Glutamatergic neuron (in vitro differentiated cells): ENCODE results near the gene ALG14. TPM values are rescaled to one million over a fixed set of nuclear protein-coding genes. Genes with fewer than 3 reads are reported as not detected.

Experiments used
- DNase-seq: peaks from one replicate; pipeline ENCODE4 v3.0.0; 2022
- H3K27ac Mint-ChIP-seq: one replicate; pipeline ENCODE4 v1.8.0; 2020; ENCODE audit warnings: mild to moderate bottlenecking, mixed read lengths, inconsistent platforms; ENCODE audit not compliant: unreplicated experiment
- H3K27me3 Mint-ChIP-seq: one replicate; pipeline ENCODE4 v1.8.0; 2020; ENCODE audit warnings: mild to moderate bottlenecking, moderate library complexity, mixed read lengths, inconsistent platforms; ENCODE audit not compliant: unreplicated experiment
- H3K36me3 Mint-ChIP-seq: one replicate; pipeline ENCODE4 v1.8.0; 2020; ENCODE audit warnings: mild to moderate bottlenecking, mixed read lengths, inconsistent platforms; ENCODE audit not compliant: unreplicated experiment
- H3K4me1 Mint-ChIP-seq: one replicate; pipeline ENCODE4 v1.8.0; 2020; ENCODE audit warnings: mild to moderate bottlenecking, low read depth, mixed read lengths, inconsistent platforms; ENCODE audit not compliant: unreplicated experiment
- H3K4me3 Mint-ChIP-seq: one replicate; pipeline ENCODE4 v1.8.0; 2020; ENCODE audit warnings: mild to moderate bottlenecking, mixed read lengths, inconsistent platforms; ENCODE audit not compliant: unreplicated experiment
- H3K9me3 Mint-ChIP-seq: one replicate; pipeline ENCODE4 v1.8.0; 2020; ENCODE audit warnings: mild to moderate bottlenecking, moderate library complexity, mixed read lengths, inconsistent platforms; ENCODE audit not compliant: unreplicated experiment
- CTCF ChIP-seq: fragments of 200-600 bp; sonication (generic); IDR thresholded peaks from one replicate; pipeline ENCODE4 v1.5.0; 2021; ENCODE audit not compliant: partially characterized antibody, unreplicated experiment
- total RNA-seq: library from RNA; stranded (reverse); fragmentation: NEBNext Ultra II Directional; extraction: Animal tissue kit (Norgen Biotek cat#: 25700); gene quantifications from one replicate; pipeline ENCODE4 v1.2.1, GENCODE V29; 2021; ENCODE audit not compliant: unreplicated experiment

Gene ALG14
- total RNA-seq, 1 donor from 2014 or later: 4.7 TPM

DNA sequence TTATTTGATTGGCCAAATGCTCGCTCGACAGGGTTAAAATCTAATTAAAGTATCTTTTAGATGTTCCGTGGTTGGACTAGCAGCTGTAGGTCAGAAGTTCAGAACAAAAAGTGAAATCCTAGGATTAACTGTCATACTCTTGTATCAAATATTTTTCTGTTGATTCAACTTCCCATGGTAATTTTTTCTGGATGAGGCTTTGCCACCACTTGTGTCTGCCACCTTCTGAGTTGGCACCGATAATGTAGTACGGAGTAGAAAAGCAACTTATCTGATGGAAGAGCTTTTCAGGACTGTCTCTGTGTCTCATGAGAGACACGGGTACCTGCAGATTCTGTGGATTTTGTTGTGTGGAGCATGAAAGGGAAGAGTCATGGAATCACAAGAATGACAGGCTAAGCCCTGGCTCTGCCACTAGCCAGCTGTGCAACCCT, 101.2 kb downstream of the ALG14 start:
- peaks cover 2% of the 10 kb centered on the region for H3K9me3 Mint-ChIP-seq
- H3K27ac Mint-ChIP-seq: no peak overlapping the region
- H3K36me3 Mint-ChIP-seq: no peaks in the 10 kb centered on the region
- no peak overlapping the region for H3K4me3 Mint-ChIP-seq
- TF ChIP-seq CTCF: no peak
- H3K4me1 Mint-ChIP-seq: peaks cover 3% of the 10 kb centered on the region
- H3K27me3 Mint-ChIP-seq: no peaks in the 10 kb centered on the region
- no peak for DNase-seq

DNA sequence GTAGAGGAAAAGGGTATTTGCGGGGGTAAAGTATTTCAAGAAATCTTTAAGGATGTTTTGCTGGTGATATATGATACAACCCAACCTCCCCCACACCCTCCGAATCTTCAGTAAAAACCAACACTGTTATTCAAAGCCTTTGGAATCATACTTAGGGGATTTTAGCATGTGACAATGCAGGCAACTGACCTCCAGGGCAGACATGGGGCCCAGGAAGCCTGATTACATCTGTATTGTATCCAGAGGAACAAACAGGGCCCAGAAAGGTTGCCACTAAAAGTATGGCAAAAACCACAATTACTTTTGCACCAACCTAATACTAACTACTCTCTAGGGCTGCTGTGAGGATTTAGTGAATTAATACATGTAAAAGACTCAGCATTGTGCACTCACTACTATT, 102.0 kb downstream of the ALG14 start:
- H3K27ac Mint-ChIP-seq: no peak overlapping the region
- H3K4me1 Mint-ChIP-seq: peaks cover 3% of the 10 kb centered on the region
- H3K4me3 Mint-ChIP-seq: no peak overlapping the region
- no peaks in the 10 kb centered on the region for H3K27me3 Mint-ChIP-seq
- TF ChIP-seq CTCF: no peak
- H3K9me3 Mint-ChIP-seq: no peaks in the 10 kb centered on the region
- no peaks in the 10 kb centered on the region for H3K36me3 Mint-ChIP-seq
- DNase-seq: no peak

GRCh38 chr1:94969137-94969536, 103.6 kb downstream of the ALG14 start:
- no peaks in the 10 kb centered on the region for H3K9me3 Mint-ChIP-seq
- H3K4me1 Mint-ChIP-seq: peaks cover 3% of the 10 kb centered on the region
- no peaks in the 10 kb centered on the region for H3K27me3 Mint-ChIP-seq
- no peak overlapping the region for H3K27ac Mint-ChIP-seq
- no peaks in the 10 kb centered on the region for H3K36me3 Mint-ChIP-seq
- DNase-seq: no peak
- TF ChIP-seq CTCF: no peak
- no peak overlapping the region for H3K4me3 Mint-ChIP-seq

GRCh38 chr1:94966033-94966432, 106.7 kb downstream of the ALG14 start:
- Mint-ChIP-seq H3K27me3 (no peaks in the 10 kb centered on the region), H3K4me3 (no peak overlapping the region), H3K4me1 (peaks cover 19% of the 10 kb centered on the region), H3K27ac (no peak overlapping the region), H3K36me3 (no peaks in the 10 kb centered on the region), H3K9me3 (peaks cover 6% of the 10 kb centered on the region)
- no peak for DNase-seq
- no peak for TF ChIP-seq CTCF

GRCh38 chr1:94963864-94964263, 108.9 kb downstream of the ALG14 start:
- TF ChIP-seq CTCF: no peak
- Mint-ChIP-seq H3K4me1 (peaks cover 23% of the 10 kb centered on the region), H3K27me3 (peaks cover 1% of the 10 kb centered on the region), H3K9me3 (peaks cover 10% of the 10 kb centered on the region), H3K27ac (no peak overlapping the region), H3K36me3 (no peaks in the 10 kb centered on the region), H3K4me3 (no peak overlapping the region)
- DNase-seq: no peak
